HUES48 (cell line): Measurements from ENCODE around the gene RTN4IP1.
"Not testable (repeated sequence)": the region's sequence is repeated elsewhere in the genome, so short reads cannot be mapped to it uniquely, and the experiment has no call there.

Experiments used
- H3K27ac ChIP-seq: one replicate; pipeline ENCODE4 v1.7.0; 2013; ENCODE audit warnings: low read depth, low read length, inconsistent platforms
- H3K27me3 ChIP-seq: 2 replicates; pipeline ENCODE4 v1.6.1; 2013; ENCODE audit warnings: mild to moderate bottlenecking, low read length; ENCODE audit not compliant: control insufficient read depth, insufficient read depth
- H3K36me3 ChIP-seq: 2 replicates; pipeline ENCODE4 v1.6.1; 2013; ENCODE audit warnings: low read length; ENCODE audit not compliant: control insufficient read depth, insufficient read depth
- H3K4me1 ChIP-seq: 2 replicates; pipeline ENCODE4 v1.6.1; 2013; ENCODE audit warnings: mild to moderate bottlenecking, low read length; ENCODE audit not compliant: control insufficient read depth, insufficient read depth
- H3K4me3 ChIP-seq: 2 replicates; pipeline ENCODE4 v1.5.1; 2013; ENCODE audit warnings: mild to moderate bottlenecking, low read depth, low read length
- H3K9ac ChIP-seq: 2 replicates; pipeline ENCODE4 v1.6.1; 2013; ENCODE audit warnings: mild to moderate bottlenecking, low read depth, low read length, moderate library complexity
- H3K9me3 ChIP-seq: 2 replicates; pipeline ENCODE4 v1.6.1; 2013; ENCODE audit warnings: low read length; ENCODE audit not compliant: control insufficient read depth, insufficient read depth

RTN4IP1 gene

DNA sequence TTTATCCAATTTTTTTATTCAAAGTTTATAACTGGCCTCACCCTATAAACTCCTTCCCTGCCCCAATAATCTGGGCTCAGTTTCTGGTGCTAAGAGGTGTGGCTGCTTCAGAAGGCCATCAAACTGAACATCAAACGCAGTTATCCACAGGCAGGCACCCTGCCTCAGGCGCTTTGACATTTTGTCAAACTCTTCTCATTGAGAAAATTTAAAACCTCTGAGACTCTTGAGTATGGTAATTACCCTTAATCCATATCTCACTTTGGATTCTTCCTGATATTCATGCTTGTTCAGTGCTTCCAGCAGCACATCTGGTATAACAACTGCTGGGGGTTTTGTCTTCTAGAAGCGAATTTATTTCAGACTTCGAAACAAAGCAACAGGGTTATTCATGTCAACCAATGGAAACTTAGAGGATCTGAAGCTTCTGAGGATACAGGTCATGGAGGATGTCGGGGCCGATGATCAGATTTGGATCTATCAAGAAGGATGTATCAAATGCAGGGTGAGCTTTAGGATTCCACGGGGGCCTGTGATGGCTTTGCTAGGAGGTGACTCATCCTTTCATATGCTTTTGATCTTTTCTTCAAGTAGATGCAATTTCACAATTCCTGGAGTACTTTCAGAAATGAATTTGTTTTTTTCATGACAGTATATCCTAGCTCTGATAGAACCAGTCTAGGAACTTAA lies 68.2 kb downstream of the RTN4IP1 start:
- Histone ChIP-seq H3K9ac (no peak overlapping the region), H3K27me3 (no peaks in the 10 kb centered on the region)

GRCh38 chr6:106559659-106560058 lies 69.6 kb downstream of the RTN4IP1 start:
- not testable (repeated sequence) for H3K36me3 ChIP-seq, H3K4me1 ChIP-seq, H3K27me3 ChIP-seq, H3K9ac ChIP-seq, H3K9me3 ChIP-seq, H3K4me3 ChIP-seq, H3K27ac ChIP-seq

More for the DNA sequence above, 68.2 kb downstream of the RTN4IP1 start:
- no peaks in the 10 kb centered on the region for H3K9me3 ChIP-seq
- H3K36me3 ChIP-seq = peaks cover 2% of the 10 kb centered on the region; the same call in 1 of the 2 replicates
- no peak overlapping the region for H3K4me3 ChIP-seq
- peaks cover 9% of the 10 kb centered on the region for H3K4me1 ChIP-seq
- H3K27ac ChIP-seq = no peak overlapping the region

- peaks cover 5% of the 10 kb centered on the region; the same call in 1 of the 2 replicates for H3K36me3 ChIP-seq
- no peak overlapping the region for H3K9ac ChIP-seq
- no peak overlapping the region for H3K4me3 ChIP-seq
- H3K27ac ChIP-seq = no peak overlapping the region
- no peaks in the 10 kb centered on the region for H3K4me1 ChIP-seq
- H3K9me3 ChIP-seq = no peaks in the 10 kb centered on the region
- H3K27me3 ChIP-seq = no peaks in the 10 kb centered on the region
These were observed 70.9 kb downstream of the RTN4IP1 start for GRCh38 chr6:106558364-106558763.

- H3K4me1 ChIP-seq = no peaks in the 10 kb centered on the region
- H3K27me3 ChIP-seq = no peaks in the 10 kb centered on the region
- no peak overlapping the region for H3K27ac ChIP-seq
- no peak overlapping the region for H3K9ac ChIP-seq
- no peaks in the 10 kb centered on the region for H3K9me3 ChIP-seq
- no peak overlapping the region for H3K4me3 ChIP-seq
- peaks cover 5% of the 10 kb centered on the region; the same call in 1 of the 2 replicates for H3K36me3 ChIP-seq
These were observed 71.5 kb downstream of the RTN4IP1 start for GRCh38 chr6:106557837-106558236.

DNA sequence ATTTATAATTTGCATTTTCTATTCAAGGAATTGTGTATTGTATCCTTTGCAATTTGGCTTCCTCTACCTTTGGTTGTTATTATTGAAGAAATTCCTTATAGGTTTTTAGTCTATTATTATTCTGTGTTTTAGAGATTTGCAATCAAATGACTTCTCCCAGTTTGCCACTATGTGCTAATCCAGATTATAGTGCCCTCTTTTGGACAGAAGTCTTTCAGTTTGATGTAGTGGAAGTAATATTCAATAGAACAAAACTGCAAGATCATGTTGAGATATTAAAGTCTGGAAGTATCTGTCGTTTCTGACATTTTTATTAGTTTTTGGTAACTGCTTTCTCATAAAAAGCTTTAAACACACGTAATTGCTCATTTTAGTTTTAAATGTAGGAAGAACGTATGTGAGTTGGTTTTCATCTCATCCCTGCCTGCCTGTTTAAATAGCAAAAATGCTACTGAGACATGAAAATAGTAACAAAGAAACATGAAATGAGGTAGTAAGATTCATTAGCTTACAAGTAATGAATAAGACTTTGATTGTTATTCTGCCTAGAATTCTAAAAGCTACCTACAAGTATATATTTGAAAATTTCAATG lies 72.8 kb downstream of the RTN4IP1 start:
- Histone ChIP-seq H3K4me3 (no peak overlapping the region), H3K27ac (no peak overlapping the region), H3K4me1 (no peaks in the 10 kb centered on the region), H3K27me3 (no peaks in the 10 kb centered on the region), H3K36me3 (peaks cover 5% of the 10 kb centered on the region; the same call in 1 of the 2 replicates), H3K9ac (no peak overlapping the region), H3K9me3 (no peaks in the 10 kb centered on the region)

GRCh38 chr6:106555767-106556166 lies 73.5 kb downstream of the RTN4IP1 start:
- Histone ChIP-seq H3K4me1 (no peaks in the 10 kb centered on the region), H3K27me3 (no peaks in the 10 kb centered on the region), H3K4me3 (no peak overlapping the region), H3K27ac (no peak overlapping the region), H3K9me3 (no peaks in the 10 kb centered on the region), H3K36me3 (peaks cover 5% of the 10 kb centered on the region; the same call in 1 of the 2 replicates), H3K9ac (no peak overlapping the region)

GRCh38 chr6:106553440-106553839 lies 75.9 kb downstream of the RTN4IP1 start:
- Histone ChIP-seq H3K36me3 (peaks cover 5% of the 10 kb centered on the region; the same call in 1 of the 2 replicates), H3K9me3 (no peaks in the 10 kb centered on the region), H3K27ac (no peak overlapping the region)

DNA sequence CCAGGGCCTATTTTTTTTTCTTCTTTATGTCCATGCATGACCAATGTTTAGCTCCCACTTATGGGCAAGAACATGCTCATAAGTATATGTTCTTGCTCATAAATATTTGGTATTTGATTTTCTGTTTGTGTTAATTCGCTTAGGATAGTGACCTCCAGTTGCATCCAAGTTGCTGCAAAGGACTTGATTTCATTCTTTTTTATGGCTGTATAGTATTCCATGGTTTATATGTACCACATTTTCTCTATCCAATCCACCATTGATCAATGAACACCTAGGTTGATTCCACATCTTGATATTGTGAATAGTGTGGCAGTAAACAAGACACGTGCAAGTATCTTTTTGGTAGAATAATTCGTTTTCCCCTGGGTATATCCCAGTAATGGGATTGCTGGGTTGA lies 78.1 kb downstream of the RTN4IP1 start:
- H3K27me3 ChIP-seq = no peaks in the 10 kb centered on the region
- peaks cover 5% of the 10 kb centered on the region; the same call in 1 of the 2 replicates for H3K36me3 ChIP-seq
- H3K4me3 ChIP-seq = no peak overlapping the region
- peaks cover 10% of the 10 kb centered on the region for H3K4me1 ChIP-seq
- H3K9ac ChIP-seq = no peak overlapping the region
- no peaks in the 10 kb centered on the region for H3K9me3 ChIP-seq
- no peak overlapping the region for H3K27ac ChIP-seq

More at GRCh38 chr6:106553440-106553839, 75.9 kb downstream of the RTN4IP1 start:
- no peaks in the 10 kb centered on the region for H3K27me3 ChIP-seq
- no peak overlapping the region for H3K4me3 ChIP-seq
- no peak overlapping the region for H3K9ac ChIP-seq
- H3K4me1 ChIP-seq = peaks cover under 1% of the 10 kb centered on the region; the same call in 1 of the 2 replicates

- Histone ChIP-seq H3K27ac (no peak overlapping the region), H3K27me3 (no peaks in the 10 kb centered on the region), H3K9me3 (no peaks in the 10 kb centered on the region), H3K9ac (no peak overlapping the region), H3K36me3 (peaks cover 5% of the 10 kb centered on the region; the same call in 1 of the 2 replicates), H3K4me3 (no peak overlapping the region), H3K4me1 (peaks cover 10% of the 10 kb centered on the region)
These were observed 79.8 kb downstream of the RTN4IP1 start for GRCh38 chr6:106549521-106549920.

GRCh38 chr6:106548926-106549455 lies 80.3 kb downstream of the RTN4IP1 start:
- H3K27ac ChIP-seq, H3K36me3 ChIP-seq, H3K9me3 ChIP-seq, H3K4me3 ChIP-seq, H3K27me3 ChIP-seq, H3K9ac ChIP-seq: not testable (repeated sequence)
- H3K4me1 ChIP-seq = peaks cover 10% of the 10 kb centered on the region
